Fibroblast of gingiva (primary cell): ENCODE data around the gene PDSS2.
A peak's percentile ranks its signal among the peaks of the same experiment; 100 is the strongest.
"Not testable (repeated sequence)": the region's sequence is repeated elsewhere in the genome, so short reads cannot be mapped to it uniquely, and the experiment has no call there.

Source experiments
- DNase-seq: peaks from one replicate; pipeline ENCODE4 v3.0.0-alpha.2; 2011; ENCODE audit warnings: low read depth

PDSS2 gene

DNA sequence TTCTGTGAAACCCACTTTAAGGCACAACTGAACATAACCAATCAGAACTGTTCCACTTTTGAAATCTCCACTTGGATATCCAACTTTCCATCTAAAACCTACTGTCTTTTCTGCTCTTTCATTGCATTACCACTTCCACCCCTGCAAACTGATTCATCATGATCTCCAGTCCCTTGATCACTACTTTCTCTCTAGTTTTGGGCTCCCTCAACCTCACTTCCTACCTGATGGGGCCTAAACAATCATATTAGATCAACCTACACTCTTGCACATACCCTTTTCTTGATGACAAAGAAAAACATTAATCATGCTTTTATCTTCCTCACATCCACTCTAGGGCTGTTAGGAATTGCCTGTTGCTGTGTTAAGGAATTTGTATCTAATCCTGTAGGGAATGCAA, 137.6 kb downstream of the PDSS2 start:
- no peak for DNase-seq

DNA sequence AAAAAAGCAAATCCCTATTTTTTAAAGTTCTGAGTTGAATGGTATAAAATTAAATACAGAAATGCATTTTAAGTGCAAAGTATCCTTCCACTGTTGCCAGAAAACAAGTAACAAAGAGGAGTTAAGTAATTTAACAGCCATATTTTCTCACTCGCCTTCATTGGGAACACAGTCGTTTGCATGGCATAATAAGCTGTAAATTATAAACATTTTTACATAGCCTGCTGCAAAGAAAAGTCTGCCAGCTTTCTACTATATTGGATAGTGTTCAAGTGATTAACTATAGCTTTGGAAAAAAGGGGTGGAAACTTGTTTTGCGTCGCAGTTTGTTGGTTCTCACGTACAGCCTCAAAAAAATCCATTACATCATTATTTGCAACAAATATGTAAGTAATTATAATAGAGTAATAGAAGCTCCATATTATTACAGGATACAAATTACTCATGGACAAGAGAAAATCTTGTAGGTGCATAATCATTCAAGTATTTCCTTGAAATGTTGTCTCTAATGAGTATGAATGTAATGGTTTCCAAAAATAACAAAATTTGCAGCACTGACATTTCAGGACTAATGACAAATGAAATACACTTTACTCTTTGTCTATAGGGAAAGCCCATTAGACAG, 139.3 kb downstream of the PDSS2 start:
- DNase-seq, result peak; percentile 10

DNA sequence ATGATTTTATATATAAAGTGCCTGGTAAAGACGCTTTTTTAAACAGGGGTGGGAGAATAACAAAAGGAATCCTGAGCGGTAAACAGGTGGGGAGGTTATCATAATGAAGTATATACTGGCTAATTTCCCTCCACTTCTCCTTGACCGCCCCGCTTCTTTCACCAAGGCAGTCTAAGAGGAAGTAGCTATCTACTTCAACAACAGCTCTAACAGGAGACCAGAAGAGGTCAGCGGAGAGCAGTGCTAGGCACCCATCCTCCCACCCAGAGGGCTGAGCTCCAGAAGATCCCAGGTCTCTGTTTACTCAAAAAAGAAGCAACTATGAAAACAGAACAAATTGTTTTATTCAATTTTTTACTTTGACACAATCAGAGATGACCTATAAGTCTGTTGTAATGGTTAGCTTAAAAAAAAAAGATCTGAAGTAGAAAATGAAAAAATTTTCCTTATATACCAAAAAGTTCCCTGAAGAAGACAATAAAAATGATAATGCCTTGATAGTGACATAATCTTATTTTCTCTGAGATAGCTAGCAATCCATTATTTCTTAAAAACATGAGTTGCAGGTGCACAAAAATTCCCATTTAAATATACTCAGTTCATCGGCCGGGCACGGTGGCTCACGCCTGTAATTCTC, 141.1 kb downstream of the PDSS2 start:
- DNase-seq, result peak; percentile 46

DNA sequence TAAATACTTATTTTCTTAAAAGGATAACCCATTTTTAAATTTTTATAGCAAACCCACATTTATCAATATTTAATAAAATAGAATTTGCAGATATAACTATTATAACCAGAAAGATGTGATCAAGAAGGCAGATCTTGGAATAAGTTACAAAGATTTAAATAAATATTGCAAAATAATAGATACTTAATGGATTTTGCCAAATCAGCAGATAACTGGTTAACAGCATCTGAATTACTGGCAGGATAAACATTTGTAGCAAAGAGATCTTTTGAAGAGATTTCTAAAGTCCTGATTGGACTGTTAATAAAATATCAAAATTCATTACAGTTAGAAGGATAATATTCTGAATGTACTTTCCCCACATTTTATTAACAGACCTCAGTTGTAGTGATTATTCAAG, 144.2 kb downstream of the PDSS2 start:
- no peak for DNase-seq

DNA sequence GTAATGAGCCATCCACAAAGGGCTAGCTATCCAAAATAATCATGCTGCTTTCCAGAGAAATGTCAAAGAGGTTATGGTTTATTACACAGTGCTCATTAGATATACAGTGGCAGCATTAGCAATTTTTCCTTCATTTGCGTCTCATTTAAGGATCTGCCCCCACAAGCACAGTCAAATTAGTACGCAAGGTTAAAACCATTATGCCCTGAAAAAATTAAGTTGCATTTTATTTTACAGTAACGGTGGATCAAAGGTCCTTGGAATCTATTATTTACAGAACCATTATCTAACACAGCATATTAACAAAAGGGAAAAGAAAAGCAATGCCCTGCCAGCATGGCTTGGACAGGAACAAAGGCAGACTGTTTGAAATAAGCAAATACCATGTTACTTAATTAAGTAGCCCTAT, 144.8 kb downstream of the PDSS2 start:
- DNase-seq, result no peak

DNA sequence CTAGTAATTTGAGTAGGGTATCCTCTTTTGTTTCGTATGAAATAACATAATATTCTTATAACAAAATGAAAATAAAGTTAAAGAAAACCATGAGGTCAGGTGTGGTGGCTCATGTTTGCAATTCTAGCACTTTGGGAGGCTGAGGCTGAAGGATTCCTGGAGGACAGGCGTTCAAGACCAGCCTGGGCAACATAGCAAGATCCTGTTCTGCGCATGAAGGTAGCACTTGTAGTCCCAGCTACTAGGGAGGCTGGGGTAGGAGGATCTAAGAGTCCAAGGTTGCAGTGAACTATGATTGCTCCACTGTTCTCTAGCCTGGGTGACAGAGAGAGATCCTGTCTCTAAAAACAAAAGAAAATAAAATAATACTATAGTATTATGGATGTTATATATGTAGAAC, 145.6 kb downstream of the PDSS2 start:
- DNase-seq, result no peak

DNA sequence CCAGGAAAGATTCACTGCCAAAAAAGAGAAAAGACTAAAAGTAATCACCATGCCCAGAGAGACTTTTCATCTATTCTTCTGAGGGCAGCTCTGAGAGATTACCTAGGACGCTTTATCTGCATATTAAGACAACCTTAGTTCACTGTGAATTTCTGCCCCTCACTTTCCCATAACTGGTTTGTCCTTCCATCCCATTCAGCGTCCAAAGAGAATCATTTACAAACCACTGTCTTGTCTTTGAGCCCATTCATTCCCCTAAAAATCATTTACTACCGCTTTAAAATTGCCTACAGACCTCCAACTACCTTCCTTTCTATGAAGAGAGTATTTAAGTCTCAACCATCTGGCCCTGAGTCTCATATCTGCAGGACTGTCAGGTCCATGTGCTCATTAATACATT, 149.0 kb downstream of the PDSS2 start:
- no peak for DNase-seq

DNA sequence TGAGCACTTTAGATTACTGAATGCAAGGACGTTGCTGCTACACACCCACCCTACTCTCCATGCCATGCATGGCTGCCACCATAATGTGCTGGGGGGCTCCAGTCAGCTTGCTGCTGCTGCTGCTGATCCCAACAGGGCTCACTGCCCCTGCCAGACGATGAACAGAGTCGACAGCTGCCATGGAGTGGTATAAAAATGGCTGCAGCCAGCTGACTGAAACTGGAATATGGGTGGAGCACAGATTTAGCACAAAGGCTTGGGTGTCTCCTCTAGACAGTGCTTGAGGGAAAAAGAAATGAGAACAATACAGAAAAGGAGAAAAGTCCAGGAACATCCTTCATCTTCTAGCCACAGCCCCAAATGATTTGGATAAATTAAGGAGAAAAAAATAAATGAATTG, 150.7 kb downstream of the PDSS2 start:
- DNase-seq, result no peak

DNA sequence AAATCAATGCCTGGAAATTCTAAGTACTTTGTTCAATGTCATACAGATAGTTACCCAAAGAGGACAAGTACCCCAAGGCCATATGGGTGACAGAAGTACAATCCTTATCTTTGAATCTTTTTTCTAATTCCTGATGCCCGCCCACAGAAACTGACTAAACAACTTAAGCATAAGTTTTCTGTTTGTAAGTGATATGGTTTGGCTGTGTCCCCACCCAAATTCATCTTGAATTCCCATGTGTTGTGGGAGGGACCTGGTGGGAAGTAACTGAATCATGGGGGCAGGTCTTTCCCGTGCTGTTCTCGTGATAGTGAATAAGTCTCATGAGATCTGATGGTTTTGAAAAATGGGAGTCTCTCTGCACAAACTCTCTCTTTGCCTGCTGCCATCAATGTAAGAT, 153.4 kb downstream of the PDSS2 start:
- DNase-seq, result not testable (repeated sequence)

DNA sequence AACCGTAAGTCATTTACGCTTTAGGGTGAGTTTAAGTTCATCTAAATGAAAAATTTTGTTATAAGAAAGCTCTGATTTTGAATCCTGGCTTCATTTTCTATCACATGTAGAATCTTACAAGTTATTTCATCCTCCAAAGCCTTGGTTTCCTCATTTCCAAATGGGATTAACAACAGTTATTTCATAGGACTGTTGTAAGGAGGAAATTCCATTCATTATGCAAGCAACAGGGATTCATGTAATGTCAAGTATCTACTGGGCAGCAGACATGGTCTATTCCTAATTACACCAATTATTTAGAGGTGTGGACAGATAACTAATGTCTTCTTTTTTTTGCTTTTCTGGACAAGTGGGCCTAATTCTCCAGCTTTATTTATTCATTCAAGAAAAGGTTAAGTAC, 154.0 kb downstream of the PDSS2 start:
- DNase-seq, result no peak

DNA sequence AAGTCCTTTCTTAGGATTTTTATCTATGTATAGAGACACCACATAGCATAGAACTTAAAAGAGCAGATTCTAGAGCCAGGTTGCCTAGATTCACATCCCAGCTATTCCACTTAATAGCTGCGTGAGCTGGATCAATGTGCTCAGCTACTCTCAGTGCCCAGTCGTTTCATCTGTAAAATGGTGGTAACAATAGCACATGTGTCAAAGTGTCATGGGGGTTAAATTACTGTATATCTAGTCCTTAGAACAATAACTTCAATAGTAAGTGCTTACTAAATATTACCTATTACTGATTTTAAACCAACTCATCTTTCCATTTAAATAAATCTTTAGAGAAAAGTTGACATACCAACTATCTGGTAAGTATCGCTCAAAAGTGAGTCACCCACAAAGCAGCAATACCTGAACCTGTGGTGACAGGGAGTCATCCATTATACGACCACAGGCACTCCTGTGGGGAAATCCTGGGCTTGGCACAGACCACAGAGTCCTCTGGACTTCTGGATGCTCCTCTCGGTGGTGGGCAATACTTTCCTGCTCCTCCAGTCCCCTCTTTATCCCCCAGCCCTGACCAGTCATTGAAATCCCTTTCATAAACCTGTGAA, 154.8 kb downstream of the PDSS2 start:
- no peak for DNase-seq

DNA sequence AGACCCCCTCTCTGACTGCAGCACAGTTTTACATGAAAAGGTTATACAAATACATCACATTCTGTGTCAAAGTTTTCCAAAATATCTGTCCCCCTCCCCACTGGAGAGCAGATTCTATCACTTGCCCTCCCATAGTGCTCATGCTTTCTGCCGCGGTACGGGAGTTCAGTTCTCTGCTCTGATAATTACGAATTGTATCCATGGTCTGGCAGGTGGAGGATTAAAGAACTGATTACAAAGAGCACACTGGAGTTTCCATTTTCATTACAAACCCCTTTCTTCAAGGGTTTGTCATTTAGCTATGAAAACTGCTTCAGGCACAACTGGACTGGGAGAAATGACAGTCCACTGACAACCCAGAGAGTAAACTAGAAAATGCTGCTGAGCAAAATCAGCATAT, 166.0 kb downstream of the PDSS2 start:
- no peak for DNase-seq

DNA sequence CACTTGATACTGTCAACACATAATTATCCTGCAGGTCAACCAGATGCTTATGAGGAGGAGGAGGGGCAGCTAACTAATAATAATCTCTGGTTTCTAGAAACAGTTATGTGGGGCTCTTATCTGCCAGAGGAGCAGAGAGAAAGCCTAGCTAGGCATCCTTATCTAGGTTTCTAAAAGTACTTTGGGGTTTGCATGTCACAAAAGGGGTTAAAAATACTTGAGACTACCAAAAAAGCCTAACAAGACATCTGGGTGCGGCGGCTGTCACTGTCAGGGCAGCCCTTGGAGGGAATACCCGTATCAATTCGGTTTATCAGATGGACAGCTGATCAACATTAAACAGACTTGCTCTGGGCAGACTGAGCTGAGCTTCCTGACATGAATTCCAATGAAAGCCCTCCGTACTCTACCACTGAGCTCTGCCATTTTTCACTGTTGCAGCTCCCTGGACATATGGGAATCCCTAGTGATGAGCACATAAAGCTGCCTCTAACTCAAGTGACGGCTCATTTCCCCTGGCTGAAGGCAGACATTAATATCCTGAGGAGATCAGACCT, 166.6 kb downstream of the PDSS2 start:
- no peak for DNase-seq

DNA sequence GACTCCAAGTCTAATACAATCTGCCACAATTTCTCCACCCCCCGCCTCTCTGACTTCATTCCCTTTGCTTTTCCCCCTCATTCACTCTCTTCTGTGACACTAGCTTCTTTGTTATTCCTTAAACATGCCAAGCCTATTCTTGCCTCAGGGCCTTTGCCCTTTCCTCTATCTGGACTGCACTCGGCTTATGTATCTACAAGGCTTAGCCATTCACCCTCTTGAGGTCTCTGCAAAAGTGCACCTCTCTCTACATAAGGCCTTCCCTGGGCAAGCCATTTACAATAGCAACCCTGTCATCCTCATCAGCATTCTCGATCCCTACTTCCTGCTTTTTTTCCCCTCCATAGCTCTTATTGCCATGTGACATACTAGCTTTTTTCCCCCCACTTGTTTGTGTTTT, 168.9 kb downstream of the PDSS2 start:
- no peak for DNase-seq

DNA sequence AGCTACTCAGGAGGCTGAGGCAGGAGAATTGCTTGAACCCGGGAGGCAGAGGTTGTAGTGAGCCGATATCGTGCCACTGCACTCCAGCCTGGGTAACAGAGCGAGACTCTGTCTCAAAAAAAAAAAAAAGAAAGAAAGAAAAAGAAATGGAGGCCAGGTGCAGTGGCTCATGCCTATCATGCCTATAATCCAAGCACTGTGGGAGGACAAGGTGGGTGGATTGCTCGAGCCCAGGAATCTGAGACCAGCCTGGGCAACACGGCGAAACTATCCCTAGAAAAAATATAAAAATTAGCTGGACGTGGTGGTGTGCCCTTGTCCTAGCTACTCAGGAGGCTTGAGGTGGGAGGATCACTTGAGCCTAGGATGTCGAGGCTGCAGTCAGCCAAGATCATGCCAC, 170.1 kb downstream of the PDSS2 start:
- DNase-seq, result not testable (repeated sequence)

DNA sequence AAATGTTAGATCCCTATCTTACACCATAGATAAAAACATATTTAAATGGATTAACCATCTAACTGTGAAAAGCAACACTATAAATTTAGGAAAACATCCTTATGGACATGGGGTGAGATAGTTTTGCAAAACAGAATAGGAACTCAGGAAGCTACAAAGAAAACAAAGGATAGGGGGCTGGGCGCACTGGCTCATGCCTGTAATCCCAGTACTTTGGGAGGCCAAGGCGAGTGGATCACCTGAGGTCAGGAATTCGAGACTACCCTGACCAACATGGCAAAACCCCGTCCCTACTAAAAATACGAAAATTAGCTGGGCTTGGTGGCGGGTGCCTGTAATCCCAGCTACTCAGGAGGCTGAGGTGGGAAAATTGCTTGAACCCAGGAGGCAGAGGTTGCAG, 173.7 kb downstream of the PDSS2 start:
- not testable (repeated sequence) for DNase-seq

DNA sequence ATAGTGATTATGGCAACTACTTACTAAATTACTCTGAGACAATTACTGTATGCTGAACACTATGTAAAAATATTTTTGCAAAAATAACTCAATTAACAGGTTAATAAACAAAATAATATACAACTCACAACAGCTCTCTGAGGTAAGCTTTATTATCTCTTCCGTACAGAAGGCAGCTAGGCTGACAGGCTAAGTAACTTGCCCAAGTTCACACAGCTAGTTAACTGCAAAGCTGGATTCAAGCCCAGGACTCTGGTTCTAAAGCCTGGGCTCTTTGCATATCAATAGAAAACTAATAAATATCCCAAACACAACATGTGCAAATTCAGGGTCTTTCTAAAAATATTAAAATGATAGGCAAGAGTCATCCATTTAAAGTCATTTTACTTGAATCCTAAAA, 174.6 kb downstream of the PDSS2 start:
- DNase-seq, result no peak

DNA sequence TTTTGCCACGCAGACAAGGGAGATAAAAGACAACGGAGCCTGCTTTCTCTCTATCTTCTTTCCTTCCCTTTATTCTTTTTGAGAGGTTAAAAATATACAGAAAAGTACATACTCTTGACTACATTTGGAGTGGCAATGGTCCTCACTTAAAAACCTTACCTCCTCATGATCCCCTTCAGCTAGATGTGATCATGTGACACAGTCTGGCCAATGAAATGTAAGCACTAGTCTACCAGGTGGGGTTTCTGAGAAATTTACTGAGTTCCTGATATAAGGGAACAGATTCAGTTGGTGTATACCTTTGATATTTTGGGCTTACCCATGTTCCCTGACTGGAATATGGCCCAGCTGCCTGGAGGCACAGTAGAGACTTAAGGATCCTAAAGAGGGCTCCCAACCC, 178.6 kb downstream of the PDSS2 start:
- DNase-seq, result no peak

DNA sequence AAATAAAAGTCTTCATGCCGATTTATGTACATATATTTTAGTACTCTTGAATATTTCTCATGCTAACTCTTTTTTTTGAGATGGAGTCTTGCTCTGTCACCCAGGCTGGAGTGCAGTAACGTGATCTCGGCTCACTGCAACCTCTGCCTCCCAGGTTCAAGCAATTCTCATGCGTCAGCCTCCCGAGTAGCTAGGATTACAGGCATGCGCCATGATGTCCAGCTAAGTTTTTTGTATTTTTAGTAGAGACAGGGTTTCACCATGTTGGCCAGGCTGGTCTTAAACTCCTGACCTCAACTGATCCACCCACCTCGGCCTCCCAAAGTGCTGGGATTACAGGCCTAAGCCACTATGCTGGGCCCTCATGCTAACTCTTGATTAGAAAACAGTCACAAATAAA, 179.4 kb downstream of the PDSS2 start:
- DNase-seq, result not testable (repeated sequence)

DNA sequence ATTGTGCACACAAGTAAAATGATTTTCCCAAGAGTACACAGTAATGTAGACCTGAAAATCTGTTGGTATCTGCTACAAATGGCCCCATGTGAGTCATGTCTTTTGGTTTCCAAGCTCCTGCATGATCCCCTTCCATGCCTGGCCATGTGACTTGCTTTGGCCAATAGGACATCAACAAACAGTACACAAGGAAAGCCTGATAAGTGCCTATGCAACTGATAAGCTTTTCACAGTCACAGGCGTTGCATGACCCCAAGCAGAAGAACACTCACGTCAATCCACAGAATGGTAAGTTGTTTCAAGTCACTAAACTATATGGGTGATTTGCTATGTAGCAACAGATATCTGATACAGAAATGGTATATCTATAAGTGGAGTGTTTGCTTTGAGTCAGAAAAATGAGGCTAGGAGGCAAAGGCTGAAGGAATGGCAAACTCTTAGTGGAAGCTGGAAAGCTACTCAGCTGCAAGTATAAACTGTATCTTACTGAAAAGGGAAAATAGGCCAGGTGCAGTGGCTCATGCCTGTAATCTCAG, 184.0 kb downstream of the PDSS2 start:
- no peak for DNase-seq

DNA sequence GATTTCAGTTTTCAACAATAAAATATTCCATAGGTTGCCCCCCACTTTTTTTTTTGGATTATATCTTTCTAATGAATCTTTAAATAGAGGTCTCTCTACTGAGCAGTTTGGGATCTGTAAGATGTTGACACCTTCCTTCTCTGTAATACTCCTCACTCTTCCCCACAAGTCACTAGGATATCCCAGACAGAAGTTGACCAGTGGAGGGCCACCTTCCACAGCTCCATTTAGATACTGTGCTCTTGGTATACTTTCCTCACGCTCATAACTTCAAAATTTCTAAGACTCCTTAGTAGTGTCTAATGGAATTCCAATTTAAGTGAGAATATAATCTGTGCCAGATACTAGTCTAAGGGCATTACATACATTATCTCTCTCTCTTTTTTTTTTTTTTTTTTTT, 185.1 kb downstream of the PDSS2 start:
- DNase-seq, result no peak

DNA sequence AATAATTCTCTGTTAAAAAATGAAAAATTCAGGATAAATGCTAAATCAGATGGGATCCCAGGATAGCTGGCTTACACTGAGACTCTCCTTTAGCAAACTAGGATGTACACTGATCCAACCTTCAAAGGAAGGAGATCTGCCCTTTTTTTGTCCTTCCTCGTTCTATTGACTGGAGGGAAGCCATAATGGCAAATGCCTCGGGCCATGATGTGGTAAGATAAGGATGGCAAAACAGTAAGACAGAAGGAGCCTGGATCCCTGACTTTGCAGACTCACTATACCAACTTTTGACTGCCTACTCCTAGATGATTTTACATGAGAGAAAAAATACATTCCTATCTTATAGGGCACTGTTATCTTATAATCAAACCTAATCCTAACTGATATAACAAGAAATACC, 187.1 kb downstream of the PDSS2 start:
- no peak for DNase-seq

DNA sequence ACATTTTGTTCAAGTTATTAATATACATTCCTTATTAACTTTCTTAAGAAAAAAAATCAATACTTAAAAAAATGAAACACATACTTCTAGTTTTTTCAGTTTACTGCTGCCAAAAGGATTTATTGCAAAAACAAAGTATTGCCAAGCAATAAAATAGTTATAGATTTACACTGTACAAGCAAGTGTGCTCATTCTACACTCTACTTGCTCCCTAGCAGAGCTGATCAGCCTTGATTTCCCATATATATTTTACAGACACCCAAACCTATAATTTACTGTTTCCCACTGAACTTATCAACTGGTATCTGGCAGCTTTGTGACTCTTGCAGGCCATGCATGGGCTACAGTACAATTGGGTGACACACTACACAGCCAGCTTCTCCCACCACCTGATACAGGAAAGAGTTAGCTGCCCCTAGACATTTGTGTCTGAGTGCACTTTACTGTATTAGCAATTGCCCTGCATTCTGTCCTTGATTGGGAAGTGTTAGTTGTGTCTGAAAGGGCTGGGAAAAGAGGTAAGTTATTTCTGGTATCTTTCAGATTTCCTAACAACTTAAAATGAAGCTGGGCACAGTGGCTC, 188.1 kb downstream of the PDSS2 start:
- DNase-seq, result no peak
